Suprapubic skin (tissue), 4 donors: Measurements from ENCODE around the gene TADA1. TPM values are rescaled to one million over a fixed set of nuclear protein-coding genes. Genes with fewer than 3 reads are reported as not detected.

Experiments
- DNase-seq, 2 donors: peaks; one replicate each; pipeline ENCODE4 v3.0.0-alpha.2; 2019; ENCODE audit warnings: low spot score in 2 of 2
- H3K27ac ChIP-seq: fragments of 200-600 bp; sonication (generic); one replicate; pipeline ENCODE4 v1.5.1; 2019
- H3K27me3 ChIP-seq: fragments of 200-600 bp; sonication (generic); one replicate; pipeline ENCODE4 v1.5.1; 2019
- H3K36me3 ChIP-seq: fragments of 200-600 bp; sonication (generic); one replicate; pipeline ENCODE4 v1.5.1; 2019
- H3K4me1 ChIP-seq: fragments of 200-600 bp; sonication (generic); one replicate; pipeline ENCODE4 v1.5.1; 2019
- H3K4me3 ChIP-seq: fragments of 200-600 bp; sonication (generic); one replicate; pipeline ENCODE4 v1.5.1; 2019; ENCODE audit warnings: mild to moderate bottlenecking
- H3K9me3 ChIP-seq: fragments of 200-600 bp; sonication (generic); one replicate; pipeline ENCODE4 v1.5.1; 2019
- CTCF ChIP-seq, 2 donors: fragments of 200-600 bp in 1 of 2; fragments of 450-650 bp in 1 of 2; sonication (generic) in 1 of 2; IDR thresholded peaks; one replicate each; pipeline ENCODE4 v1.5.1; 2016 to 2019; ENCODE audit warnings: antibody characterized with exemption in 2 of 2, mild to moderate bottlenecking in 1 of 2, moderate library complexity in 1 of 2
- EP300 ChIP-seq: sonication (generic); formaldehyde crosslinking; IDR thresholded peaks from one replicate; pipeline ENCODE4 v1.6.1; 2017; ENCODE audit warnings: antibody characterized with exemption
- POLR2A ChIP-seq, 2 donors: fragments of 450-650 bp; IDR thresholded peaks; one replicate each; pipeline ENCODE4 v1.6.1; 2017; ENCODE audit warnings: antibody characterized with exemption in 2 of 2, mild to moderate bottlenecking in 2 of 2, moderate library complexity in 2 of 2
- POLR2AphosphoS5 ChIP-seq, 3 donors: sonication (generic); formaldehyde crosslinking; IDR thresholded peaks; one replicate each; pipeline ENCODE4 v1.6.1; 2017; ENCODE audit warnings: antibody characterized with exemption in 3 of 3
- WGBS: methylation state at CpG from one replicate; pipeline ENCODE4 v1.1.5; 2018; 5-methylcytosine and 5-hydroxymethylcytosine counted together
- total RNA-seq, 4 donors: library from RNA; depleted of rRNA; stranded (reverse); fragments of >200 nt; gene quantifications; one replicate each; pipeline ENCODE4 v1.1.0, GENCODE V29; 2016

TADA1 gene
- total RNA-seq, 4 donors from 2014 or later, result 11.3 to 14.3 (median 13.0) TPM

GRCh38 chr1:166905136-166905535, 29.1 kb upstream of the TADA1 start:
- 54% methylated on average over 2 of the region's 2 CpGs for WGBS
- TF ChIP-seq EP300, result no peak
- no peak for TF ChIP-seq POLR2AphosphoS5 (IDR thresholded peaks at IDR 0.05)
- TF ChIP-seq CTCF (IDR thresholded peaks at IDR 0.05), result no peak
- TF ChIP-seq POLR2A (IDR thresholded peaks at IDR 0.05), result no peak
- Histone ChIP-seq H3K36me3 (no peaks in the 10 kb centered on the region), H3K9me3 (no peaks in the 10 kb centered on the region), H3K4me3 (no peak overlapping the region), H3K27me3 (no peaks in the 10 kb centered on the region), H3K27ac (no peak overlapping the region), H3K4me1 (no peaks in the 10 kb centered on the region)
- DNase-seq, result no peak

- Histone ChIP-seq H3K9me3 (no peaks in the 10 kb centered on the region), H3K27ac (no peak overlapping the region), H3K36me3 (no peaks in the 10 kb centered on the region), H3K4me3 (no peak overlapping the region), H3K4me1 (no peaks in the 10 kb centered on the region), H3K27me3 (no peaks in the 10 kb centered on the region)
- DNase-seq, result no peak
- TF ChIP-seq EP300 (no peak), CTCF (IDR thresholded peaks at IDR 0.05) (no peak), POLR2AphosphoS5 (IDR thresholded peaks at IDR 0.05) (no peak), POLR2A (IDR thresholded peaks at IDR 0.05) (no peak)
- WGBS, result 78% methylated on average over 1 of the region's 1 CpG
Measured at GRCh38 chr1:166903232-166903631, 27.2 kb upstream of the TADA1 start.

- WGBS, result 94% methylated on average over 1 of the region's 1 CpG
- no peaks in the 10 kb centered on the region for H3K36me3 ChIP-seq
- no peaks in the 10 kb centered on the region for H3K4me1 ChIP-seq
- no peak overlapping the region for H3K4me3 ChIP-seq
- DNase-seq, result no peak
- H3K27ac ChIP-seq, result no peak overlapping the region
- H3K27me3 ChIP-seq, result no peaks in the 10 kb centered on the region
- no peaks in the 10 kb centered on the region for H3K9me3 ChIP-seq
- TF ChIP-seq POLR2A (IDR thresholded peaks at IDR 0.05) (no peak), POLR2AphosphoS5 (IDR thresholded peaks at IDR 0.05) (no peak), CTCF (IDR thresholded peaks at IDR 0.05) (no peak), EP300 (no peak)
Measured at GRCh38 chr1:166902279-166902678, 26.2 kb upstream of the TADA1 start.

- DNase-seq, result no peak
- no peak for TF ChIP-seq CTCF (IDR thresholded peaks at IDR 0.05)
- no peak for TF ChIP-seq POLR2AphosphoS5 (IDR thresholded peaks at IDR 0.05)
- TF ChIP-seq EP300, result no peak
- no peak for TF ChIP-seq POLR2A (IDR thresholded peaks at IDR 0.05)
- no peak overlapping the region for H3K27ac ChIP-seq
- no peaks in the 10 kb centered on the region for H3K4me1 ChIP-seq
- WGBS, result 47% methylated on average over 4 of the region's 4 CpGs
- no peaks in the 10 kb centered on the region for H3K9me3 ChIP-seq
- H3K36me3 ChIP-seq, result no peaks in the 10 kb centered on the region
- no peaks in the 10 kb centered on the region for H3K27me3 ChIP-seq
- no peak overlapping the region for H3K4me3 ChIP-seq
Measured at GRCh38 chr1:166900987-166901386, 24.9 kb upstream of the TADA1 start.

GRCh38 chr1:166899769-166900168, 23.7 kb upstream of the TADA1 start:
- H3K27me3 ChIP-seq, result peaks cover 3% of the 10 kb centered on the region
- TF ChIP-seq EP300 (no peak), CTCF (IDR thresholded peaks at IDR 0.05) (no peak), POLR2AphosphoS5 (IDR thresholded peaks at IDR 0.05) (no peak), POLR2A (IDR thresholded peaks at IDR 0.05) (no peak)
- H3K36me3 ChIP-seq, result no peaks in the 10 kb centered on the region
- no peak overlapping the region for H3K27ac ChIP-seq
- H3K4me3 ChIP-seq, result no peak overlapping the region
- no peaks in the 10 kb centered on the region for H3K4me1 ChIP-seq
- H3K9me3 ChIP-seq, result no peaks in the 10 kb centered on the region
- no peak for DNase-seq
